ENCODE measurements around the gene GPC2.

GPC2 gene

DNA sequence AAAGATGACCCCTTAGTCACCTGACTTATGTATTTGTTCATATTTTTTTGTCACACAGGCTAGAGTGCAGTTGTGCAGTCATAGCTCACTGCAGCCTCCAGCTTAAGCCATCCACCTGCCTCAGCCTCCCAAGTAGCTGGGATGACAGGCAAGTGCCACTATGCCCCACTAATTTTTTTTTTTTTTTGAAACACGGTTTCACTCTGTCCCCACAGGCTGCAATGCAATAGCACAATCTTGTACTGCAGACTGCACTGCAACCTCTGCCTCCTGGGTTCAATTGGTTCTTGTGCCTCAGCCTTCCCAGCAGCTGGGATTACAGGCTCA lies 48.6 kb downstream of the GPC2 start:
- H3K27ac ChIP-seq = peak overlapping the region; percentile 99; the same call in 1 of the 2 replicates

DNA sequence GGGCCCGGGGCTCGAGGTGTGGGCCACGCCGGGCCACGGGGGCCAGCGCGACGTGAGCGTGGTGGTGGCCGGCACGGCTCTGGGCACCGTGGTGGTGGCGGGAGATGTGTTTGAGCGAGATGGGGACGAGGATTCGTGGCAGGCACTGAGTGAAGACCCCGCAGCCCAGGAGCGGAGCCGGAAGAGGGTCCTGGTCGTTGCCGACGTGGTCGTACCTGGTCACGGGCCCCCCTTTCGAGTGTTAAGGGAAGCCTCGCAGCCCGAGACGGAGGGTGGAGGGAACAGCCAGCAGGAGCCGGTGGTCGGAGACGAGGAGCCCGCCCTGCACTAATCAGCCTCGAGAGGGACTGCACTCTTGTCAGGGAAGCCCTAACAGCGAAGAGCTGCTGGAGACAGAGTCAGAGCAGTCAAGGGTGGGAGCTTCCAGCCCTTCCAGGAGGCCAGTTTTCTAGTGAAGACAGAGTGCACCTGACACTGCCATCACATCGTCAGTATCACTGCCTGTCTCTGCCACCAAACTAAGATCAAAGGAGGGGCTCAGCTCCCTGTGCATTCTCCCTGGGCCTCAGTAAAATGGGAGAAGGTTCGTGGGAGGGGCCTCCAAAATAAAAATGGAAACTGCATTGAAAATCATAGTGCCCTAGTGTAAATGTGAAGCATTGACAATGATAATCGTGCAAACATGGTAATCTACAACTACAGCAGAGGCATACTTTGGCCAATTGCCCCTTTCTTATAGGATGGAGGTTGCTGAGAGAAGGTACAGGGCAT lies 49.1 kb downstream of the GPC2 start:
- TF ChIP-seq, protein P1, sequence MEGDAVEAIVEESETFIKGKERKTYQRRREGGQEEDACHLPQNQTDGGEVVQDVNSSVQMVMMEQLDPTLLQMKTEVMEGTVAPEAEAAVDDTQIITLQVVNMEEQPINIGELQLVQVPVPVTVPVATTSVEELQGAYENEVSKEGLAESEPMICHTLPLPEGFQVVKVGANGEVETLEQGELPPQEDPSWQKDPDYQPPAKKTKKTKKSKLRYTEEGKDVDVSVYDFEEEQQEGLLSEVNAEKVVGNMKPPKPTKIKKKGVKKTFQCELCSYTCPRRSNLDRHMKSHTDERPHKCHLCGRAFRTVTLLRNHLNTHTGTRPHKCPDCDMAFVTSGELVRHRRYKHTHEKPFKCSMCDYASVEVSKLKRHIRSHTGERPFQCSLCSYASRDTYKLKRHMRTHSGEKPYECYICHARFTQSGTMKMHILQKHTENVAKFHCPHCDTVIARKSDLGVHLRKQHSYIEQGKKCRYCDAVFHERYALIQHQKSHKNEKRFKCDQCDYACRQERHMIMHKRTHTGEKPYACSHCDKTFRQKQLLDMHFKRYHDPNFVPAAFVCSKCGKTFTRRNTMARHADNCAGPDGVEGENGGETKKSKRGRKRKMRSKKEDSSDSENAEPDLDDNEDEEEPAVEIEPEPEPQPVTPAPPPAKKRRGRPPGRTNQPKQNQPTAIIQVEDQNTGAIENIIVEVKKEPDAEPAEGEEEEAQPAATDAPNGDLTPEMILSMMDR (conservative IDR thresholded peaks at IDR 0.05) = no peak
- H3K27ac ChIP-seq = peak overlapping the region; percentile 99

More for the DNA sequence above, 48.6 kb downstream of the GPC2 start:
- TF ChIP-seq, protein P1 (conservative IDR thresholded peaks at IDR 0.05) = no peak

DNA sequence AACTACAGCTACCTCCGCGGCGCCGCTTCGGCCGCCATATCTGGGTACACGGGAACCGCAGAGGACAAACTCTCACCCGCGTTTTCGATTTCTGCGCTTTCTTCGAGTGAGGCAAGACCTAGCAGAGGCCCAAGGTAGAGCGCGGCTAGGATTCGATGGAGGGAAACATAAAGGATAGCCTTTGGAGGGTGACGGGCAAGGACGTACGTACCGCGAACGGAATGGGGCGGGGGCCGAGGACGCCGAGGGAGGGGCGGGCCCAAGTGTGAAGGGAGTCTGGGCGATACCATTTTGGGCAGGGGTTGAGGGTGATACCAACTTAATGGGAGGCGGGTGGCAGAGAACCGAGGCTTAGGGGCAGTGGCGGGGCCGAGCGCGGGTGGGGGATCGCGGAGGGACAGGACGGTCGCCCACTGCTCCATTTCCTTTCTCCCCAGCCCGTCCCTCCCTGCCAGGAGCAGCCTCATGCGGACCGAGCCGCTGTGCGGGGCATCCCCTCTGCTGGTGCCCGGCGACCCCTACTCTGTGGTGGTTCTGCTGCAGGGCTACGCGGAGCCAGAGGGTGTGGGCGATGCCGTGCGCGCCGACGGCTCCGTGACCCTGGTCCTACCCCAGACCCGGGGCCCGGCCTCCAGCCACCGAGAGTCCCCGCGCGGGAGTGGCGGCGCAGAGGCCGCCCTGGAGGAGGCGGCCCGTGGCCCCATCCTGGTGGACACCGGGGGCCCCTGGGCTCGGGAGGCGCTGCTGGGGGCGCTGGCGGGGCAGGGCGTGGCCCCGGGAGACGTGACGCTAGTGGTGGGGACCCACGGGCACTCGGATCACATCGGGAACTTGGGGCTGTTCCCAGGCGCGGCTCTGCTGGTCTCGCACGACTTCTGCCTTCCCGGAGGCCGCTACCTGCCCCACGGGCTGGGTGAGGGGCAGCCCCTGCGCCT lies 50.0 kb downstream of the GPC2 start, which contains the start of gene MBLAC1:
MBLAC1 (plus strand) TSS at position 37 of the 935 bp plus-strand sequence; CDS start at position 466, 429 bp downstream.
- TF ChIP-seq, protein P1 (conservative IDR thresholded peaks at IDR 0.05) = no peak
- H3K27ac ChIP-seq = peak within 1 kb of the TSS; percentile 99

DNA sequence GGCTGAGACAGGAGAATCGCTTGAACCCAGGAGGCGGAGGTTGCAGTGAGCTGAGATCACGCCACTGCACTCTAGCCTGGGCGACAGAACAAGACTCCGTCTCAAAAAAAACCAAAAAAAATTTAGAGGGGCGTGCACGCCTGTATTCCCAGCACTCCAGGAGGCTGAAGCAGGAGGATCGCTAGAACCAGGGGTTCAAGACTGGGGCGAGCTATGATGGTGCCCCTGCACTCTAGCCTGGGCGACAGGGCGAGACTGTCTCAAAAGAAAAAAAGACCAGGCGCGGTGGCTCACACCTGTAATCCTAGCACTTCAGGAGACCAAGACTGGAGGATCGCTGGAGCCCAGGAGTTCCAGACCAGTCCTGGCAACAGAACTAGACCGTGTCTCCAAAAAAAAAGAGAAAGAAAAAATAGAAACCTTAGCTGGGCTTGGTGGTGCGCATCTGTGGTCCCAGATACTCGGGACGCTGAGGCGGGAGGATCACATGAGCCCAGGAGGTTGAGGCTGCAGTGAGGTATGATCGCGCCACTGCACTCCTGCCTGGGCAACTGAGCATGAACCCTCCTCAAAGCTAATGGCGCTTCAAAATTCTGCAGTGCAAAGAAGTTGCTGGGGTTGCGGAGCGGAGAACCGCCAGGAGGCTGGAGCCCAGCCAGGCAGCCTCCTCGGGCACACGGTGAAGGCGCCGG lies 50.8 kb downstream of the GPC2 start:
- peak overlapping the region; percentile 99 for H3K27ac ChIP-seq
- TF ChIP-seq, protein P1 (conservative IDR thresholded peaks at IDR 0.05) = no peak

DNA sequence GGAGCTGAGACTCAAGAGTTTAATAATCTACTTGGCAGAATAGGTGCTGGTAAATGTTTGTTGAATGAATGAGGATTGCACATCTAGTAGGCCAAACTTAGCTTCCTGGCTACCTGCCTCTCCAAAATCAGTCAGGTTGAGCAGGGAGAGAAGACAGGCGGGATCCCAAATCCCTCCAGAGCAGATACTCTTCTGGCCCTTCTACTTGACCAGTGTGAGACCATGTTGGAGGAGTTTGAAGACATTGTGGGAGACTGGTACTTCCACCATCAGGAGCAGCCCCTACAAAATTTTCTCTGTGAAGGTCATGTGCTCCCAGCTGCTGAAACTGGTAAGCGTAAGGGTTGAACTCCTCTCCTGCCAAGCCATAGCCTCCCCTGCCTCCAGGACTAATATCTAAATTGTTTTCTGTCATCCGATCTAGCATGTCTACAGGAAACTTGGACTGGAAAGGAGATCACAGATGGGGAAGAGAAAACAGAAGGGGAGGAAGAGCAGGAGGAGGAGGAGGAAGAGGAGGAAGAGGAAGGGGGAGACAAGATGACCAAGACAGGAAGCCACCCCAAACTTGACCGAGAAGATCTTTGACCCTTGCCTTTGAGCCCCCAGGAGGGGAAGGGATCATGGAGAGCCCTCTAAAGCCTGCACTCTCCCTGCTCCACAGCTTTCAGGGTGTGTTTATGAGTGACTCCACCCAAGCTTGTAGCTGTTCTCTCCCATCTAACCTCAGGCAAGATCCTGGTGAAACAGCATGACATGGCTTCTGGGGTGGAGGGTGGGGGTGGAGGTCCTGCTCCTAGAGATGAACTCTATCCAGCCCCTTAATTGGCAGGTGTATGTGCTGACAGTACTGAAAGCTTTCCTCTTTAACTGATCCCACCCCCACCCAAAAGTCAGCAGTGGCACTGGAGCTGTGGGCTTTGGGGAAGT lies 52.6 kb downstream of the GPC2 start:
- no peak overlapping the region for H3K27ac ChIP-seq
- TF ChIP-seq, protein P1 (conservative IDR thresholded peaks at IDR 0.05) = no peak

GRCh38 chr7:100122568-100122967 lies 54.6 kb downstream of the GPC2 start:
- 0 out of 2 replicates have a peak overlapping the region, but pooled peaks have one; percentile 20 for H3K27ac ChIP-seq
- TF ChIP-seq, protein P1 (conservative IDR thresholded peaks at IDR 0.05) = no peak

All from VCaP (cell line).